ENCODE measurements around the gene RAD51AP1. TPM values are rescaled to one million over a fixed set of nuclear protein-coding genes. Genes with fewer than 3 reads are reported as not detected.

Gene RAD51AP1
- polyA plus RNA-seq, 1 experiment: 8.2 TPM

- DNase-seq (ENCODE audit: low read depth, low spot score): no peak
- CTCF ChIA-PET: interaction anchor here (1.2 to 2.7 kb wide), 7 partner anchors 8 to 296 kb away, joined by 3 to 16 read pairs (median 6); no protein-coding TSS in a partner anchor
- POLR2A ChIA-PET: no interaction called here
- no peak for TF ChIP-seq CTCF (IDR thresholded peaks at IDR 0.05; ENCODE audit: low read depth, low read length)
- no peak overlapping the region for H3K27ac ChIP-seq (ENCODE audit: low read depth, low read length)
- peaks cover 6% of the 10 kb centered on the region for H3K27me3 ChIP-seq (ENCODE audit: control insufficient read depth, insufficient read depth, low read length)
- H3K4me3 ChIP-seq (ENCODE audit: low read depth, low read length): no peak overlapping the region
- no peaks in the 10 kb centered on the region; the same call in 1 of the 2 replicates for H3K9me3 ChIP-seq (ENCODE audit: control insufficient read depth, insufficient read depth, low read length)
These were observed 64.7 kb downstream of the RAD51AP1 start for GRCh38 chr12:4603421-4603820.

GRCh38 chr12:4603946-4604345 is 65.3 kb downstream of the RAD51AP1 start:
- Histone ChIP-seq H3K27me3 (ENCODE audit: control insufficient read depth, insufficient read depth, low read length) (peaks cover 6% of the 10 kb centered on the region), H3K27ac (ENCODE audit: low read depth, low read length) (no peak overlapping the region), H3K9me3 (ENCODE audit: control insufficient read depth, insufficient read depth, low read length) (no peaks in the 10 kb centered on the region; the same call in 1 of the 2 replicates), H3K4me3 (ENCODE audit: low read depth, low read length) (no peak overlapping the region)
- CTCF ChIA-PET: interaction anchor here (0.6 to 2.7 kb wide), 15 partner anchors 9 to 296 kb away, joined by 3 to 16 read pairs (median 6); no protein-coding TSS in a partner anchor
- POLR2A ChIA-PET: no interaction called here
- DNase-seq (ENCODE audit: low read depth, low spot score): no peak
- TF ChIP-seq CTCF (IDR thresholded peaks at IDR 0.05; ENCODE audit: low read depth, low read length): no peak

GRCh38 chr12:4604684-4605193 is 66.0 kb downstream of the RAD51AP1 start:
- H3K27me3 ChIP-seq (ENCODE audit: control insufficient read depth, insufficient read depth, low read length): peaks cover 6% of the 10 kb centered on the region
- H3K9me3 ChIP-seq (ENCODE audit: control insufficient read depth, insufficient read depth, low read length): no peaks in the 10 kb centered on the region; the same call in 1 of the 2 replicates
- POLR2A ChIA-PET: no interaction called here
- peak; percentile 68 for DNase-seq (ENCODE audit: low read depth, low spot score)
- peak overlapping the region; percentile 75 for H3K4me3 ChIP-seq (ENCODE audit: low read depth, low read length)
- H3K27ac ChIP-seq (ENCODE audit: low read depth, low read length): peak overlapping the region; percentile 25
- TF ChIP-seq CTCF (IDR thresholded peaks at IDR 0.05; ENCODE audit: low read depth, low read length): peak; percentile 100
- CTCF ChIA-PET: interaction anchor here (0.6 to 2.7 kb wide), 16 partner anchors 10 to 333 kb away, joined by 3 to 16 read pairs (median 6); partner anchors contain the start of gene DYRK4

GRCh38 chr12:4607056-4607455 is 68.4 kb downstream of the RAD51AP1 start:
- DNase-seq (ENCODE audit: low read depth, low spot score): no peak
- no peak for TF ChIP-seq CTCF (IDR thresholded peaks at IDR 0.05; ENCODE audit: low read depth, low read length)
- CTCF ChIA-PET: no interaction called here
- POLR2A ChIA-PET: no interaction called here
- no peak overlapping the region for H3K4me3 ChIP-seq (ENCODE audit: low read depth, low read length)
- no peaks in the 10 kb centered on the region; the same call in 1 of the 2 replicates for H3K9me3 ChIP-seq (ENCODE audit: control insufficient read depth, insufficient read depth, low read length)
- H3K27me3 ChIP-seq (ENCODE audit: control insufficient read depth, insufficient read depth, low read length): peaks cover 4% of the 10 kb centered on the region
- no peak overlapping the region for H3K27ac ChIP-seq (ENCODE audit: low read depth, low read length)

GRCh38 chr12:4609071-4609470 is 70.4 kb downstream of the RAD51AP1 start:
- TF ChIP-seq CTCF (IDR thresholded peaks at IDR 0.05; ENCODE audit: low read depth, low read length): no peak
- POLR2A ChIA-PET: no interaction called here

More at GRCh38 chr12:4609071-4609470, 70.4 kb downstream of the RAD51AP1 start:
- Histone ChIP-seq H3K9me3 (ENCODE audit: control insufficient read depth, insufficient read depth, low read length) (no peaks in the 10 kb centered on the region), H3K4me3 (ENCODE audit: low read depth, low read length) (no peak overlapping the region), H3K27me3 (ENCODE audit: control insufficient read depth, insufficient read depth, low read length) (no peaks in the 10 kb centered on the region), H3K27ac (ENCODE audit: low read depth, low read length) (no peak overlapping the region)
- DNase-seq (ENCODE audit: low read depth, low spot score): no peak
- CTCF ChIA-PET: interaction anchor here (1.0 kb wide), 1 partner anchor 47 kb away, joined by 3 read pairs; no protein-coding TSS in a partner anchor
